Endothelial cell of umbilical vein (primary cell): Measurements from ENCODE around the gene POU2AF1.

Source experiments
- MYC ChIP-seq: IDR thresholded peaks from one replicate; pipeline ENCODE4 v1.6.1; 2011; ENCODE audit warnings: mild to moderate bottlenecking, low read depth, low read length
- POLR2A ChIP-seq: IDR thresholded peaks from 2 replicates; pipeline ENCODE4 v1.6.1; 2012; ENCODE audit warnings: low read depth, mild to moderate bottlenecking, control low read depth, low read length
- POLR2AphosphoS5 ChIP-seq: IDR thresholded peaks from 2 replicates; pipeline ENCODE4 v1.6.1; 2012; ENCODE audit warnings: low read depth, mild to moderate bottlenecking, control low read depth, low read length, moderate library complexity; ENCODE audit not compliant: insufficient read depth
- TF ChIP-seq, protein P1 (sequence below), 2 donors: IDR thresholded peaks; 1 replicate in 1 of 2; 2 replicates in 1 of 2; pipeline ENCODE4 v1.5.1; 2011; ENCODE audit warnings: low read length in 2 of 2, mild to moderate bottlenecking in 2 of 2, moderate library complexity in 2 of 2, control low read depth in 1 of 2, inconsistent platforms in 1 of 2, low read depth in 1 of 2; ENCODE audit not compliant: insufficient read depth in 1 of 2; ENCODE audit errors: extremely low read depth in 1 of 2
- TF ChIP-seq, protein P2 (sequence below): IDR thresholded peaks from 2 replicates; pipeline ENCODE4 v1.6.1; 2011; ENCODE audit not compliant: insufficient read depth, insufficient read length

DNA sequence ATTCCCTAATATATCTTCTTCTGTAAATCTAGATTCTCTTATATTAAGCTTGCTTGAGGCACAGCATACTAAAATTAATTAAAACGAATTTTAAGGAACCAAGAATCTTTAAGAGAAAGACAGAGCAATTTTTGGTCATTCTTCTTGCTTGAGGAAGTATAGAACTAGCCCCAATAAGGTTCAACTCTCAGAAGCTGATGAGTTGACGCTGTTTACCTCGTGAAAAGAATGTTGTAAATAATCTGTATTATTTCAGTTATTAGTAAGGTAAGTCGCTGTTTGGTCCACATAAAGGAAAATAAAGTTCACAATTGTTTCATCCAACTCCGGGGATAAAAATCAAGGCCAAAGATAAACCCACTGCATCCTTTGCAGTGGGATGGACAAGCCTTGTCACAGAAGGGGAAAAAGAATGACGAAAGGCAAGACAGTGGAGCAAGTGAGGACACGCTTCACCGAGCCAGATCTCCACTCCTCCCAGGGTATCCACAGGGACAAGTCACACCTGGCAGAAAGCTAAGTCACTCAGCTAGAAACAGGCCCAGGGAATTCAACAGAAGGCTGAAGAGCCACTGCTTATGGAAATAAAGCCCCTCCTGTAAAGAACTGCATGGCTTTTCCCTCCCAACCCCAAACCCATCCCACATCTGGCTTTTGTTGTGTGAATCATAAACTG lies 752 bp downstream of the POU2AF1 start:
- TF ChIP-seq, protein P1, sequence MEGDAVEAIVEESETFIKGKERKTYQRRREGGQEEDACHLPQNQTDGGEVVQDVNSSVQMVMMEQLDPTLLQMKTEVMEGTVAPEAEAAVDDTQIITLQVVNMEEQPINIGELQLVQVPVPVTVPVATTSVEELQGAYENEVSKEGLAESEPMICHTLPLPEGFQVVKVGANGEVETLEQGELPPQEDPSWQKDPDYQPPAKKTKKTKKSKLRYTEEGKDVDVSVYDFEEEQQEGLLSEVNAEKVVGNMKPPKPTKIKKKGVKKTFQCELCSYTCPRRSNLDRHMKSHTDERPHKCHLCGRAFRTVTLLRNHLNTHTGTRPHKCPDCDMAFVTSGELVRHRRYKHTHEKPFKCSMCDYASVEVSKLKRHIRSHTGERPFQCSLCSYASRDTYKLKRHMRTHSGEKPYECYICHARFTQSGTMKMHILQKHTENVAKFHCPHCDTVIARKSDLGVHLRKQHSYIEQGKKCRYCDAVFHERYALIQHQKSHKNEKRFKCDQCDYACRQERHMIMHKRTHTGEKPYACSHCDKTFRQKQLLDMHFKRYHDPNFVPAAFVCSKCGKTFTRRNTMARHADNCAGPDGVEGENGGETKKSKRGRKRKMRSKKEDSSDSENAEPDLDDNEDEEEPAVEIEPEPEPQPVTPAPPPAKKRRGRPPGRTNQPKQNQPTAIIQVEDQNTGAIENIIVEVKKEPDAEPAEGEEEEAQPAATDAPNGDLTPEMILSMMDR (IDR thresholded peaks at IDR 0.05; ENCODE audit: extremely low read depth in 1 of 2, insufficient read depth in 1 of 2, low read depth in 1 of 2, low read length in 2 of 2) = no peak
- TF ChIP-seq, protein P2, sequence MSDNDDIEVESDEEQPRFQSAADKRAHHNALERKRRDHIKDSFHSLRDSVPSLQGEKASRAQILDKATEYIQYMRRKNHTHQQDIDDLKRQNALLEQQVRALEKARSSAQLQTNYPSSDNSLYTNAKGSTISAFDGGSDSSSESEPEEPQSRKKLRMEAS = no peak
- TF ChIP-seq POLR2A (no peak), POLR2AphosphoS5 (no peak), MYC (no peak)
